PC-9 (cell line): ENCODE results near the gene OR13J1. TPM values are rescaled to one million over a fixed set of nuclear protein-coding genes. Genes with fewer than 3 reads are reported as not detected.

Experiments used
- BruUV-seq: library from RNA; stranded (reverse); fragments of 400-500 nt; replicated peaks from 2 replicates; lab custom pipeline; 2021; lab: Mats Ljungman, UMichigan
- CTCF ChIA-PET: fragments of 300-600 bp; sonication (Branson Sonifier 250); formaldehyde crosslinking; loops from one replicate; lab custom pipeline; 2022; ENCODE audit warnings: antibody characterized with exemption; lab: Charles Lee
- POLR2A ChIA-PET: fragments of 300-600 bp; sonication (Branson Sonifier 250); formaldehyde crosslinking; loops from one replicate; lab custom pipeline; 2022; ENCODE audit warnings: antibody characterized with exemption; ENCODE audit not compliant: unreplicated experiment; lab: Charles Lee
- DNase-seq, 2 experiments: peaks; one replicate each; pipeline versions ENCODE4 v3.0.0 to v3.0.0-alpha.2; 2015 to 2022; ENCODE audit warnings: mixed read lengths in 1 of 2
- H2AFZ ChIP-seq: fragments of 200-600 bp; sonication (generic); 2 replicates; pipeline ENCODE4 v1.8.1; 2017; ENCODE audit warnings: antibody characterized with exemption
- H3F3A ChIP-seq: fragments of 200-600 bp; sonication (generic); 2 replicates; pipeline ENCODE4 v1.8.1; 2017; ENCODE audit warnings: antibody characterized with exemption, mild to moderate bottlenecking, low read depth; ENCODE audit not compliant: insufficient read depth
- H3K27ac ChIP-seq: fragments of 200-600 bp; sonication (generic); 2 replicates; pipeline ENCODE4 v1.6.1; 2016; ENCODE audit warnings: mixed run types
- H3K27me3 ChIP-seq: fragments of 200-600 bp; sonication (generic); 2 replicates; pipeline ENCODE4 v1.6.1; 2016; ENCODE audit warnings: low read depth, mixed run types; ENCODE audit not compliant: insufficient read depth
- H3K36me3 ChIP-seq: fragments of 200-600 bp; sonication (generic); 2 replicates; pipeline ENCODE4 v1.6.1; 2016; ENCODE audit warnings: low read depth, mixed run types
- H3K4me1 ChIP-seq: fragments of 200-600 bp; sonication (generic); replicated peaks from 2 replicates; pipeline ENCODE4 v1.6.1; 2016; ENCODE audit warnings: mixed run types; ENCODE audit not compliant: insufficient read depth
- H3K4me2 ChIP-seq: fragments of 200-600 bp; sonication (generic); 2 replicates; pipeline ENCODE4 v1.6.1; 2017; ENCODE audit warnings: mixed run types
- H3K4me3 ChIP-seq: fragments of 200-600 bp; sonication (generic); 2 replicates; pipeline ENCODE4 v1.6.1; 2016; ENCODE audit warnings: mixed run types
- H3K79me2 ChIP-seq: fragments of 200-600 bp; sonication (generic); 2 replicates; pipeline ENCODE4 v1.6.1; 2017; ENCODE audit warnings: low read depth, mixed run types
- H3K9me2 ChIP-seq: fragments of 200-600 bp; sonication (generic); 2 replicates; pipeline ENCODE4 v1.8.1; 2017; ENCODE audit warnings: mild to moderate bottlenecking; ENCODE audit not compliant: insufficient read depth
- H3K9me3 ChIP-seq: fragments of 200-600 bp; sonication (generic); 2 replicates; pipeline ENCODE4 v1.8.1; 2016; ENCODE audit warnings: low read depth; ENCODE audit not compliant: insufficient read depth
- H4K20me1 ChIP-seq: fragments of 200-600 bp; sonication (generic); 2 replicates; pipeline ENCODE4 v1.8.1; 2017; ENCODE audit not compliant: insufficient read depth
- CTCF ChIP-seq: fragments of 200-600 bp; sonication (generic); conservative IDR thresholded peaks from 2 replicates; pipeline ENCODE4 v1.6.1; 2017; ENCODE audit warnings: mixed run types, antibody characterized with exemption, mild to moderate bottlenecking, moderate library complexity
- EZH2 ChIP-seq: fragments of 200-600 bp; sonication (generic); IDR thresholded peaks from 2 replicates; pipeline ENCODE4 v1.8.0; 2017; ENCODE audit warnings: antibody characterized with exemption, low read depth
- intact Hi-C: fragments of 100-400 bp; cut with micrococcal nuclease; formaldehyde crosslinking; loops from one replicate; pipeline ENCODE4 v1.10.0; 2022; ENCODE audit not compliant: unreplicated experiment
- total RNA-seq: library from RNA; stranded (reverse); gene quantifications from 2 replicates; pipeline ENCODE4 v1.2.3, GENCODE V29; 2021

OR13J1 gene
- total RNA-seq, 1 experiment from 2014 or later: not detected

GRCh38 chr9:35882996-35883395 is 12.8 kb upstream of the OR13J1 start:
- no peak for DNase-seq
- Histone ChIP-seq H3K4me2 (no peak overlapping the region), H3K79me2 (no peaks in the 10 kb centered on the region), H2AFZ (no peak overlapping the region), H3K9me3 (no peaks in the 10 kb centered on the region), H3K9me2 (no peaks in the 10 kb centered on the region), H3K4me1 (no peaks in the 10 kb centered on the region), H3F3A (no peaks in the 10 kb centered on the region; the same call in 1 of the 2 replicates), H3K4me3 (no peak overlapping the region), H3K27me3 (no peaks in the 10 kb centered on the region), H3K27ac (no peak overlapping the region), H3K36me3 (no peaks in the 10 kb centered on the region), H4K20me1 (no peaks in the 10 kb centered on the region)
- POLR2A ChIA-PET: no interaction called here
- intact Hi-C loops: loop anchor here (1.0 kb wide), 3 partner anchors 57 to 147 kb away; no protein-coding TSS in a partner anchor
- TF ChIP-seq CTCF: no peak
- TF ChIP-seq EZH2: no peak
- CTCF ChIA-PET: interaction anchor here (0.6 to 1.7 kb wide), 3 partner anchors 23 to 112 kb away, joined by 4 to 13 read pairs (median 10); partner anchors contain the start of gene HRCT1
- BruUV-seq: no TSS peak

- Histone ChIP-seq H3K27ac (no peak overlapping the region), H3K36me3 (no peaks in the 10 kb centered on the region), H3K9me2 (no peaks in the 10 kb centered on the region), H3K4me3 (no peak overlapping the region), H2AFZ (no peak overlapping the region), H3K4me2 (no peak overlapping the region), H3K9me3 (no peaks in the 10 kb centered on the region), H3K79me2 (no peaks in the 10 kb centered on the region), H3F3A (no peaks in the 10 kb centered on the region; the same call in 1 of the 2 replicates), H3K27me3 (no peaks in the 10 kb centered on the region), H4K20me1 (no peaks in the 10 kb centered on the region), H3K4me1 (no peaks in the 10 kb centered on the region)
- ChIA-PET POLR2A (no interaction called here), CTCF (interaction anchor here (0.5 to 1.7 kb wide), 10 partner anchors 12 to 236 kb away, joined by 3 to 13 read pairs (median 4); partner anchors contain the start of genes HRCT1, OR13J1 and SPAG8)
- TF ChIP-seq EZH2: no peak
- peak; percentile 91 for TF ChIP-seq CTCF
- peak; percentile 49 to 70 for DNase-seq
- intact Hi-C loops: loop anchor here (1.0 kb wide), 3 partner anchors 56 to 146 kb away; no protein-coding TSS in a partner anchor
- no TSS peak for BruUV-seq
Observed at GRCh38 chr9:35882263-35882848, 12.2 kb upstream of the OR13J1 start.

GRCh38 chr9:35872505-35872904 is 2.3 kb upstream of the OR13J1 start:
- Histone ChIP-seq H3K36me3 (no peaks in the 10 kb centered on the region), H3K9me2 (no peaks in the 10 kb centered on the region), H2AFZ (no peak overlapping the region), H3K27ac (no peak overlapping the region), H3K4me3 (no peak overlapping the region), H3F3A (no peaks in the 10 kb centered on the region), H3K9me3 (no peaks in the 10 kb centered on the region), H3K79me2 (no peaks in the 10 kb centered on the region), H3K4me1 (peaks cover 5% of the 10 kb centered on the region; the same call in 1 of the 2 replicates), H3K27me3 (no peaks in the 10 kb centered on the region), H4K20me1 (no peaks in the 10 kb centered on the region), H3K4me2 (no peak overlapping the region)
- no peak for DNase-seq
- ChIA-PET CTCF (no interaction called here), POLR2A (no interaction called here)
- intact Hi-C loops: no loop called here
- no peak for TF ChIP-seq EZH2
- TF ChIP-seq CTCF: no peak
- no TSS peak for BruUV-seq
